GM18502 (cell line): ENCODE results near the gene CTTNBP2.

Source experiments
- ATAC-seq: cut with Tn5 transposase; IDR thresholded peaks from one replicate; pipeline ENCODE4 v1.9.1; 2021; ENCODE audit warnings: mild to moderate bottlenecking; ENCODE audit not compliant: unreplicated experiment, poor library complexity

CTTNBP2 gene

GRCh38 chr7:117793976-117794375, 79.3 kb downstream of the CTTNBP2 start:
- ATAC-seq = no peak

GRCh38 chr7:117793521-117793920, 79.7 kb downstream of the CTTNBP2 start:
- no peak for ATAC-seq

GRCh38 chr7:117791877-117792780, 81.1 kb downstream of the CTTNBP2 start:
- ATAC-seq = peak; percentile 86

GRCh38 chr7:117790731-117791130, 82.5 kb downstream of the CTTNBP2 start:
- no peak for ATAC-seq

- no peak for ATAC-seq
These were observed 83.0 kb downstream of the CTTNBP2 start for GRCh38 chr7:117790251-117790650.

GRCh38 chr7:117785431-117785830, 87.8 kb downstream of the CTTNBP2 start:
- ATAC-seq = no peak

- ATAC-seq = no peak
These were observed 88.9 kb downstream of the CTTNBP2 start for GRCh38 chr7:117784315-117784714.

GRCh38 chr7:117782761-117783160, 90.5 kb downstream of the CTTNBP2 start:
- ATAC-seq = no peak

- no peak for ATAC-seq
These were observed 91.5 kb downstream of the CTTNBP2 start for GRCh38 chr7:117781707-117782106.

- ATAC-seq = peak; percentile 90
These were observed 92.4 kb downstream of the CTTNBP2 start for GRCh38 chr7:117780832-117781231.

- ATAC-seq = no peak
These were observed 95.7 kb downstream of the CTTNBP2 start for GRCh38 chr7:117777335-117778142.

GRCh38 chr7:117776224-117776623, 97.0 kb downstream of the CTTNBP2 start:
- peak; percentile 47 for ATAC-seq

- ATAC-seq = peak; percentile 21
These were observed 97.4 kb downstream of the CTTNBP2 start for GRCh38 chr7:117775801-117776200.

GRCh38 chr7:117774943-117775342, 98.3 kb downstream of the CTTNBP2 start:
- ATAC-seq = no peak

GRCh38 chr7:117772421-117772820, 100.8 kb downstream of the CTTNBP2 start:
- no peak for ATAC-seq

GRCh38 chr7:117771756-117772155, 101.5 kb downstream of the CTTNBP2 start:
- ATAC-seq = no peak

- peak; percentile 33 for ATAC-seq
These were observed 104.2 kb downstream of the CTTNBP2 start for GRCh38 chr7:117769085-117769484.

GRCh38 chr7:117767951-117768350, 105.3 kb downstream of the CTTNBP2 start:
- ATAC-seq = no peak

- no peak for ATAC-seq
These were observed 106.3 kb downstream of the CTTNBP2 start for GRCh38 chr7:117766913-117767312.

GRCh38 chr7:117764031-117764430, 109.2 kb downstream of the CTTNBP2 start:
- no peak for ATAC-seq

GRCh38 chr7:117762055-117762454, 111.2 kb downstream of the CTTNBP2 start:
- ATAC-seq = no peak
